WERI-Rb-1 (cell line): ENCODE measurements around the gene PLEKHG3.

Experiments used
- DNase-seq: peaks from one replicate; pipeline ENCODE4 v3.0.0-alpha.2; 2020
- H3K27ac ChIP-seq: fragments of 250-450 bp; sonication (Bioruptor Pico); 2 replicates; pipeline ENCODE4 v1.5.1; 2020; ENCODE audit warnings: mild to moderate bottlenecking, moderate library complexity
- H3K27me3 ChIP-seq: fragments of 250-450 bp; sonication (Bioruptor Pico); 2 replicates; pipeline ENCODE4 v1.5.1; 2021; ENCODE audit warnings: mild to moderate bottlenecking, low read depth, moderate library complexity; ENCODE audit not compliant: insufficient read depth, severe bottlenecking
- H3K36me3 ChIP-seq: fragments of 250-450 bp; sonication (Bioruptor Pico); 2 replicates; pipeline ENCODE4 v1.5.1; 2020; ENCODE audit warnings: mild to moderate bottlenecking, moderate library complexity
- H3K4me3 ChIP-seq: 2 replicates; pipeline ENCODE4 v1.5.1; 2011; ENCODE audit warnings: low read depth, mild to moderate bottlenecking, control low read depth, low read length
- H3K9me3 ChIP-seq: fragments of 250-450 bp; sonication (Bioruptor Pico); 2 replicates; pipeline ENCODE4 v1.5.1; 2021; ENCODE audit warnings: mild to moderate bottlenecking, moderate library complexity; ENCODE audit not compliant: severe bottlenecking
- CTCF ChIP-seq: IDR thresholded peaks from 2 replicates; pipeline ENCODE4 v1.5.1; 2011; ENCODE audit warnings: low read depth, mild to moderate bottlenecking, control low read depth, inconsistent platforms, low read length

PLEKHG3 gene

GRCh38 chr14:64763801-64764621 is 59.8 kb downstream of the PLEKHG3 start:
- peak; percentile 70 for DNase-seq
- peak overlapping the region; percentile 80 for H3K27ac ChIP-seq
- peak; percentile 59 for TF ChIP-seq CTCF
- H3K9me3 ChIP-seq: no peaks in the 10 kb centered on the region
- H3K36me3 ChIP-seq: no peaks in the 10 kb centered on the region
- no peaks in the 10 kb centered on the region for H3K27me3 ChIP-seq
- peak overlapping the region; percentile 21 for H3K4me3 ChIP-seq

DNA sequence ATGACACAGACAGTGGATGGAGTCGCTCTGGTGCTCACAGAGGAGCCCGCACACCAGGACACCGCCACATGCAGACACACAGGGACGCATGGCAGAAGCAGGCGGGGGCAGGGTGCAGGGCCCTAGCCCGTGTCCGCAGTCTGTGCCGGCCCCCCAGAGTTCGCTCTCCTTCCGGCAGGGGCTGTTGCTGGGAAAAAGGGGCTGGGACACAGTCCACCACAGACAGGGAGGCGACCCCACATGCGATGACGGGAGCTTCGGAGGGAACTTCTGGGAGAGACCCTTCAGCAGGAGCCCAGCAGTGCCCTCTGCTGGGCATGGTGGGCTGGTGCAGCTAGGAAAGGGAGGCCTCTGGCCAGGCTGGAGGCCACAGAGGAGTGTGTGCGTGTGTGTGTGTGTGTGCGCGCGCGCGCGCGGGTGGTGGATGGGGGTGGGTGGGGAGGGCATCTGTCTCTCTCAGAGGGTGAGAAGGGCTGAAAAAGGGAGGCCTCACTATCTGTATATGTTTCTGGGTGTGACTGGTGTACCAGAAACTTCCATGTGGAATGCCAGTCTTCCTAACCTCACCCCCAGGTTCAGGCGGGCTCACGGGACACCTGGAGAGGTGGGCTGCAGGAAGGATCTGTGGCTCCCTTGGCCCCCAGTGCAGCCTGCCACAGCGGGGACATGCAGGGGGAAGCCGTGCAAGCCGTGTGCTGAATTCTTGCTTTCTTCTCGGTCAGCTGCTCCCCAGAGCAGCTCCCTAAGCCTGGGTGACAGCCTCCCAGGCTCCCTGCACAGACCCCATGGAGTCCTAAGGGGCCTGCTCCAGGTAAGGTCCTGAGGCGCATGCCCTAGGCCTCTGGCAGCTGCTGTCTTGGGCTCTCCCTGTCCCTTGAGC is 60.7 kb downstream of the PLEKHG3 start:
- Histone ChIP-seq H3K27me3 (no peaks in the 10 kb centered on the region), H3K27ac (peak overlapping the region; percentile 80), H3K4me3 (peak overlapping the region; percentile 21), H3K36me3 (no peaks in the 10 kb centered on the region), H3K9me3 (no peaks in the 10 kb centered on the region)
- peak; percentile 86 for DNase-seq
- TF ChIP-seq CTCF: peak; percentile 97

DNA sequence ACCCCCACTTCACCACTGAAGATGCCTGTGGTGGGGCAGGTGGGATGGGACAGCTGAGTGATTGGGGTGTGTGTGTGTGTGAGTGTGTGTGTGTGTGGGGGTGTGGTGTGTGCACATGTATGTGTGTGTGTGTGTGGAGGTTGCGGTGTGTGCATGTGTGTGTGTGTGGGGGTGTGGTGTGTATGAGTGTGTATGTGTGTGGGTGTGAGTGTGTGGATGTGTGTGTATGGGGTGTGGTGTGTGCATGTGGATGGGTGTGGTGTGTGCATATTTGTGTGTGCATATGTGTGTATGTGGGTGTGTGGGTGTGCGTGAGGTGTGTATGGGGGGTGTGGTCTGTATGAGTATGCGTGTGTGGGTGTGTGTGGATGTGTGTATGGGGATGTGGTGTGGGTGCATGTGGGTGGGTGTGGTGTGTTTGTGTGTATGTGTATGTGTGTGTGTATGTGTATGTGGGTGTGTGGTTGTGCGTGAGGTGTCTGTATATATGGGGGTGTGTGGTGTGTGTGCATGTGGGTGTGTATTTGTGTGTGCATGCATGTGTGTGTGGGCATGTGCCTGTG is 61.6 kb downstream of the PLEKHG3 start:
- no peak for TF ChIP-seq CTCF
- DNase-seq: no peak
- H3K27ac ChIP-seq: no peak overlapping the region
- H3K27me3 ChIP-seq: no peaks in the 10 kb centered on the region
- no peaks in the 10 kb centered on the region for H3K36me3 ChIP-seq
- H3K9me3 ChIP-seq: no peaks in the 10 kb centered on the region
- H3K4me3 ChIP-seq: no peak overlapping the region

- Histone ChIP-seq H3K27ac (no peak overlapping the region), H3K9me3 (no peaks in the 10 kb centered on the region), H3K4me3 (no peak overlapping the region), H3K36me3 (no peaks in the 10 kb centered on the region), H3K27me3 (no peaks in the 10 kb centered on the region)
- no peak for TF ChIP-seq CTCF
- DNase-seq: no peak
Measured at GRCh38 chr14:64766430-64767151, 62.4 kb downstream of the PLEKHG3 start.

DNA sequence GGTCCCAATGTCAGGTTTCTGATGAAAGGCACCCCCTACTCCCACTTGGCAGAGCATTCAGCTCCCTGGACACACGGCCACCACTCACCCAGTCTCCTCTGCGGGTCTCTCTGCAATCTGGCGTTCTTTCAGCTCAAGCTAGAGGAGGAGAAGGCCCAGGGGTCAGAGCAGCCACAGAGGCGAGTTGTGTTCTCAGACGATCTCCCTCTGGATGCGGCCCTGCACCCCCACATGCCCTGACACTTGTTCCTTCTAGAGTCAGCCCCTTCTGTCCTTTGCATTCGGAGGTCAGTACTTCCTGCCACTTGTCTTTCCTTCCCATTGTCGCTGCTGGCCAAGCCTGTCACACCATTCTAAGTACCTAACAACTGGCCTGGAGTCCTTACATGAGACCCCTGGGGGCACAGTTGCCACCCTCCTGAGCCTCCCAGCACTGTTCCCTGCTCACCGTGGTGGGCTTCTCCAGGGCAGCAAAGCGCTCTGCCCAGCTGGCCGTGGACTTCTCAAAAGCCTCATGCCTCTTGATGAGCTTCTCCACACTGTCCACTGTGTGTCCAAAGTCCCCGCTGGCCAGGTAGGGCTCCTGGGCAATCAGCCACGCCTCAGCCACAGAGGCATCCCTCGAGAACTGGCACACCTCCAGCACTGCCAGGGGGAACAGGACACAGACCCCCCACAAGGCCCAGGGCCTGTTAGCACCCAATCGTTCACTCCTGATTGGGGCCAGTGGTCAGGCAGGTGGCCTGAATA is 63.2 kb downstream of the PLEKHG3 start:
- no peak for DNase-seq
- Histone ChIP-seq H3K4me3 (no peak overlapping the region), H3K9me3 (no peaks in the 10 kb centered on the region), H3K27me3 (no peaks in the 10 kb centered on the region), H3K36me3 (no peaks in the 10 kb centered on the region), H3K27ac (no peak overlapping the region)
- no peak for TF ChIP-seq CTCF
